CD4-positive, alpha-beta T cell treated with Interleukin-2 at 100 ng/mL for 4 hours (primary cell): Measurements from ENCODE around the gene YEATS2.

Source experiments
- DNase-seq: peaks from one replicate; pipeline ENCODE4 v3.0.0-alpha.2; 2020; ENCODE audit warnings: low spot score

The YEATS2 gene

DNA sequence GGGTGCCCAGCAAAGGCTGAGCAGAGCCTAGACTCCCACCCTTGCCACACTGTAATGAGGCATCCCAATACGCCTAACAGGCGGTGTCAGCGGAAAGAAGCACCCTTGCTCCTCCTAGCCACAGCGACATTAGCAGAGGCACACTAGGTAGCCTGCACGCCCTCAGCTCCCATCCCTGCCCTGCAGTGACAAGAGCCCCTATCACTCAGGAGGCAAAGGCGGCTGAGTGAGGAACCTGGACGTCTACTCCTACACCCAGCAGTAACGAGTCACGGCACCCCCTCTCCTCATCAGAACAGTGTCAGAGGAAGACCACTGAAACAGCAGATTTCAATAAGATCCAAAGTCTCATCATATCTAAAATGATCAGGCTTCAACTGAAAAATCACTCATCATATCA lies 139.8 kb downstream of the YEATS2 start:
- DNase-seq: no peak

DNA sequence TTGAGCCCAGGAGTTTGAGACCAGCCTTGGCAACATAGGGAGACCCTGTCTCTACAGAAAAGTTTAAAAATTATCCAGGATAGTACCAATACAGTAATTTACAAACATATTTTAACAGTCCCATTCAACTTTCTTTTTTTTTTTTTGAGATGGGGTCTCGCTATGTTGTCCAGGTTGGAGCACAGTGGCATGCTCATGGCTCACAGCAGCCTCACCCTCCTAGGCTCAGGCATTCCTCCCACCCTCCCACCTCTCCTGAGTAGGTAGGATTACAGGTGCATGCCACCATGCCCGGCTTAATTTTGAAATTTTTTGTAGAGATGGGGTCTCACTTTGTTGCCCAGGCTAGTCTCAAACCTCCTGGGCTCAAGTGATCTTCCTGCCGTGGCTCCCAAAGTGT lies 140.3 kb downstream of the YEATS2 start:
- no peak for DNase-seq

DNA sequence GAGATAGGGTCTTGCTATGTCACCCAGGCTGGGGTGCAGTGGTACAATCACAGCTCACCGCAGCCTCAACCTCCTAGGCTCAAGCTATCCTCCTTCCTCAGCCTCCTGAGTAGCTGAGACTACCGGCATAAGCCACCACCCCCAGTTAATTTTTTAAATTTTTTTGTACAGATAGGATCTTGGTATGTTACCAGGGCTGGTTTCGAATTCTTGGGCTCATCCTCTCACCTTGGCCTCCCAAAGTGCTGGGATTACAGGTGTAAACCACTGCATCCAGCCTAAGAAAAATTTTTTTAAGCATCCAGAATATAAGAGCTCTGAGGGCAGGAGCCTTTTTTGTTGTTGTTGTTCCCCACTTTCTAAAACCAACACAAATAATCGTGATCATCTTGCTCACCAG lies 142.2 kb downstream of the YEATS2 start:
- no peak for DNase-seq

DNA sequence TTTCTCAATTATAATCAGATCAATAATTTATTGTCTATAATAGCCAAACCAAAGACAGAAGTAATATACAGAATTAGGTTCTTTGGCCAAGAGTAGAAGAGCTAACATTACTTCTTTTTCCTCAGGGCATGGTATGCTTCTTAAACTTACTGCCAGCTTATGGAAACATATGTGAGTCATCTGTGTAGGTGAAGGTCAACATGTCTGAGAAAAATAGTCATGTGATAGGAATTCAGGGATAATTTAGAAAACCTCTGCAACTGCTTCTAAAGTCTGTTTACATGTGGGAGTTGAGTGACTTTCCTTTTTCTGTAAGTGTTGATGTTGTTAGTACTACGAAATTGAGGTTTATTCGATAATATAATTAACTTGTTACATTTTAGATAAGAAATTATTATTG lies 147.0 kb downstream of the YEATS2 start:
- no peak for DNase-seq

DNA sequence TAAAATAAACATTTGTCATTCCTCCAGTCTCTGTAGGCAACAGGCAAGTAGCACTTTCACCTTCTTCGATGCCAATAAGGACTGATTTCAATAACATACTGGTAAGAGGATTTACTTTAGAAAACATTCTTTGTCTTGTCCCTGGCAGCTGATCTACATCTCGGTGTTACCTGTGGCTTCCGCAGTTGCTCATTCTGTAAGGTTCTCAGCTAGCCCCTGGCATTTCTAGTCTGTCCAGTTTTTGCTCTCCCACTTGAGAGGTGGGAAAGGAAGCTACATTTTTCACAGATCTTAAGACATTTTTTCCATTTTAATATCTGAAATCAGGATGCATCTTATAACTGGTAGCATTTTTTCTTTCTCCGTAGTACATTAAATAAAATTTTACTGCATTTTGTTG lies 147.5 kb downstream of the YEATS2 start:
- DNase-seq: no peak

DNA sequence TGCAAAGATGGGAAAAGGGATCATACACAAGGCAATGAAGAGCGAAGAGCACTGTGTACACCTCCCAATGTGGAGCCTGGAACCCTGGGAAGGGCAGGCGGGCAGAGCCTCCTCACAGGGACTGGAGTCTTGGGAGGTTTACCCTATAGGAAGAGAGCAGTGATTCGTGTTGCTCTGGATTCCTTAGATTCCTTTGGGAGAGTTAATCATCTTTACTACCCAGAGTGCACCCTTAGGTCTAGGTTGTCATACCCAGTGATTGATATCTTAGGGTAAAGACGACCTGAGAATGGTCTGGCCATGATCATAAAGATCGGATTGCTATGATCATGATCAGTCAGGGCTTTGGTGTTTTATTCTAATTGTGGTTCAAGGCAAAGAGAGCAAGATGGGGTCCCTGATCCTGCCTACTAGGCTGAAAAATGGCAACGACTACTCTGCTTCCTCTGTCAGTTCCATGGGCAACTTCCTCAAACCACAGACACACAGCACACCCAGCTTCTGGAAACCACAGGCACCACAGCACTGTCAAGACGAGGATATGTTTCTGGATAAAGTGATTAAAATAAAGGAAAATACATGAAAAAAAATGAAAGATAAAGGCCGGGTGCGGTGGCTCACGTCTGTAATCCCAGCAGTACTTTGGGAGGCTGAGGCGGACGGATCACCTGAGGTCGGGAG lies 148.2 kb downstream of the YEATS2 start:
- no peak for DNase-seq

DNA sequence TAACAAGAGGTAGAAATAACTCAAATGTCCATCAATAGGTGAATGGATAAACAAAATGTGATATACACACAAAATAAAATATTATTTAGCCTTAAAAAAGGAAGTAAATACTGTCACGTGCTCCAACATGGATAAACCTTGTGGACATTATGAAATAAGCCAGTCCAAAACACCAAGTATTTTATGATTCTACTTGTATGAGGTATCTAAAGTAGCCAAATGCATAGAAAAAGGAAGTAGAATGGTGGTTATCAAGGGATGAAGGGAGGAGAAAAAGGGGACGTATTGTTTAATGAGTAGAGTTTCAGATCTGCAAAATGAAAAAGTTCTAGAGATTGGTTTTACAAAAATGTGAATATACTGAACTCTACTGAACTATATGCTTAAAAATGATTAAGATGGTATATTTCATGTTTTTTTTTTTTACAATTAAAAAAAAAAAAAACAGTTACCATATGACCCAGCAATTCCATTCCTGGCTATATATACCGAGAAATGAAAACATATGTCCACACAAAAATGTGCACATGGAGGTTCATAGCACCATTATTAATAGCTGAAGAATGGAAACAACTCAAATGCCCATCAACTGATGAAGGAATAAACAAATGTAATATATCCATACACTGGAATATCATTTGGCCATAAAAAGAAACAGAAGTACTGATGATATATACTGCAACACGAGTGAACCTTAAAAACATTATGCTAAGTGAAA lies 156.9 kb downstream of the YEATS2 start:
- DNase-seq: no peak

DNA sequence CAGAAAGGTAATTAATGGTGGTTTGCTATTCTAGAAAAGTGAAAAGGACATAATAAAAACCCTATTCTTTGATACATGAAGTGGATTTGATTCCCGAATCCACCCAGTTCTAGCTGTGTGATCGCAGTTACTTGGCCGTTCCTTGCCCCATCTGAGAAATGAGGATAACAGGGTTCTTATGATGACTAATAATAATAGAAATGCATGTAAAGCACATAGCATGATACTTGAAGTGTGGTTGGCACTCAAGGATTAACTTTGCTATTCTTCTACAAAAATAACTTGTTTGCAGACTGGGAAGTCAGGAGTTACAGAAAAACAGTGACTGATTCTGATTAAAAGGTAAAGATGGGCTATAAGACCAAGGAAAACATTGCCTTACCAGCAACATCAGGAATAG lies 160.3 kb downstream of the YEATS2 start:
- DNase-seq: no peak
